ENCODE results near the gene MDH2. TPM values are rescaled to one million over a fixed set of nuclear protein-coding genes. Genes with fewer than 3 reads are reported as not detected.
A peak's percentile ranks its signal among the peaks of the same experiment; 100 is the strongest.
"Not testable (repeated sequence)": the region's sequence is repeated elsewhere in the genome, so short reads cannot be mapped to it uniquely, and the experiment has no call there.

Gene MDH2
- total RNA-seq, 4 donors from 2014 or later, result 91.3 to 181 (median 105) TPM

DNA sequence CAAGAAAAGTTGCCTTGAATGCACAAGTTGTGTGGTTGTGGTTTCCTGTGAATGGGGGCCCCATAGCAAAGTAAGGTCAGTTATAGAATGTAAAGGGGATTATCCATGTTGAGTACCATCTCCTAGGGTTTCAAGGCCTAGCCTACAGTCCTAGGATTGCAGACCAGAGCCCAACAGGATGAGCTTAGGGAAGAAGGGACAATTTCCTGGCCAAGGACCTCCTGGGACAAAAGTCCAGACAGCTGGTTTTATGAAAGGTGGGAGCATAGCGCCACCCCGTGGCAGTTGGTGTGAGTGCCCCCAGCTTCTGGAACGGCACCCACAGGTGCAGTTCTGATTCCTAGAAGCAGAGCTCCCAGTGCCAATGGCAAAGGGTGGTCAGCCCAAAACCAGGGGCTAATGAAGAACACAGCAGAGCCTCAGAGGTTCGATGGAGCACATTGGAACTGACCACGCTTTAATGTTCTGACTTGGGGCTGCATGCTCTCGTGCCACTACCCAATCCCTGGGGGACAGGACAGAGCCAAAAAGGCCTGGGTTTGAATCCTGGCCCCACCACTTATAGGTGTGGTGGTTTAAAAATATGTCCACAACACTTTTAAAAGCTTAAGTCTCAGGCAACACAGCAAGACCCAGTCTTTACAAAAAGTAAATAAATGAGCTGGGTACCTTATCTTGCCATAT is 27.7 kb upstream of the MDH2 start:
- no peaks in the 10 kb centered on the region for H3K9me3 ChIP-seq
- intact Hi-C loops (cut with DNase I), result loop anchor here (2.0 kb wide), 1 partner anchor 153 kb away; no protein-coding TSS in a partner anchor
- WGBS, result 43% methylated on average over 6 of the region's 6 CpGs
- H3K27me3 ChIP-seq, result no peaks in the 10 kb centered on the region
- H3K36me3 ChIP-seq, result peaks cover 7 to 28% (median 10%) of the 10 kb centered on the region in 4 donors
- no peak for DNase-seq (ENCODE audit: extremely low spot score)
- peak in 1 of 2 donors; percentile 40 for TF ChIP-seq POLR2AphosphoS5 (IDR thresholded peaks at IDR 0.05)
- TF ChIP-seq, protein P1, sequence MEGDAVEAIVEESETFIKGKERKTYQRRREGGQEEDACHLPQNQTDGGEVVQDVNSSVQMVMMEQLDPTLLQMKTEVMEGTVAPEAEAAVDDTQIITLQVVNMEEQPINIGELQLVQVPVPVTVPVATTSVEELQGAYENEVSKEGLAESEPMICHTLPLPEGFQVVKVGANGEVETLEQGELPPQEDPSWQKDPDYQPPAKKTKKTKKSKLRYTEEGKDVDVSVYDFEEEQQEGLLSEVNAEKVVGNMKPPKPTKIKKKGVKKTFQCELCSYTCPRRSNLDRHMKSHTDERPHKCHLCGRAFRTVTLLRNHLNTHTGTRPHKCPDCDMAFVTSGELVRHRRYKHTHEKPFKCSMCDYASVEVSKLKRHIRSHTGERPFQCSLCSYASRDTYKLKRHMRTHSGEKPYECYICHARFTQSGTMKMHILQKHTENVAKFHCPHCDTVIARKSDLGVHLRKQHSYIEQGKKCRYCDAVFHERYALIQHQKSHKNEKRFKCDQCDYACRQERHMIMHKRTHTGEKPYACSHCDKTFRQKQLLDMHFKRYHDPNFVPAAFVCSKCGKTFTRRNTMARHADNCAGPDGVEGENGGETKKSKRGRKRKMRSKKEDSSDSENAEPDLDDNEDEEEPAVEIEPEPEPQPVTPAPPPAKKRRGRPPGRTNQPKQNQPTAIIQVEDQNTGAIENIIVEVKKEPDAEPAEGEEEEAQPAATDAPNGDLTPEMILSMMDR (IDR thresholded peaks at IDR 0.05), result peak; percentile 86 to 88 (median 87)
- no peak for TF ChIP-seq POLR2A (IDR thresholded peaks at IDR 0.05; ENCODE audit: low read depth)
- TF ChIP-seq EP300 (IDR thresholded peaks at IDR 0.05), result no peak
- H3K27ac ChIP-seq (replicated peaks in 1 of 4), result no peak overlapping the region
- no peak overlapping the region for H3K4me3 ChIP-seq
- H3K4me1 ChIP-seq, result peaks cover 0 to 12% (median 3%) of the 10 kb centered on the region in 4 donors

DNA sequence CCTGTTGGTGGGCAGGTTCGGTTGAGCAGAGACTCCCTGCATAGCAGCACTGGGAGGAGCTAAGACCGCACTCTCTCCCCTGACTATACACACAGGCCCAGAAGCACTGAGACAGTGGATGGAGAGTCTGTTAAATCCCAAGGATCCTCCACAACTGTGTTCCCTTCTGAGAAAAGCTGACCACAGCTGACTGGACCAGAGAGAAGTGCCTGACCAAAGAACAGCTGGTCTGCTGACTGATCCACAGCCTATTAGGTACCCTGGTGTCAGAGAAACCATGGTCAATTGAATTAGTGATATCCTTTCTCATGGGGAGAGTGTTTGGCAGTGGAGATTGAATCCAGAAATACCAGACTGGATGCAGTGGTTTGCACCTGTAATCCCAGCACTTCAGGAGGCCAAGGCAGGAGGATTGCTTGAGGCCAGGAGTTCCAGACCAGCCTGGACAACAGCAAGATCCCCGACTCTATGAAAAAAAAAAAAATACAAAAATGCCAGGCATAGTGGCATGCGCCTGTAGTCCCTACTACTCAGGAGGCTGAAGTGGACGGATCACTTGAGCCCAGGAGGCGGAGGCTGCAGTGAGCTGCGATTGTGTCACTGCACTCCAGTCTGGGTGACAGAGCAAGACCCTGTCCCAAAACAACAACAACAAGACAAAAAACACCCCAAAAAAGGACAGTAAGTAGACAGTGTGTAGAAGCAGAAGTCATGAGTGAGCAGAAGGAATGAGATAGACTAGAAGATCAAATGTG is 25.7 kb upstream of the MDH2 start:
- no peak overlapping the region for H3K4me3 ChIP-seq
- H3K9me3 ChIP-seq, result no peaks in the 10 kb centered on the region
- WGBS, result 96% methylated on average over 7 of the region's 7 CpGs
- H3K27me3 ChIP-seq, result no peaks in the 10 kb centered on the region
- H3K4me1 ChIP-seq, result peaks cover 0 to 12% (median 3%) of the 10 kb centered on the region in 4 donors
- intact Hi-C loops (cut with DNase I), result no loop called here
- no peak for DNase-seq (ENCODE audit: extremely low spot score)
- H3K27ac ChIP-seq (replicated peaks in 1 of 4), result no peak overlapping the region
- TF ChIP-seq POLR2A (IDR thresholded peaks at IDR 0.05; ENCODE audit: low read depth), result no peak
- no peak for TF ChIP-seq EP300 (IDR thresholded peaks at IDR 0.05)
- H3K36me3 ChIP-seq, result peaks cover 7 to 33% (median 10%) of the 10 kb centered on the region in 4 donors

DNA sequence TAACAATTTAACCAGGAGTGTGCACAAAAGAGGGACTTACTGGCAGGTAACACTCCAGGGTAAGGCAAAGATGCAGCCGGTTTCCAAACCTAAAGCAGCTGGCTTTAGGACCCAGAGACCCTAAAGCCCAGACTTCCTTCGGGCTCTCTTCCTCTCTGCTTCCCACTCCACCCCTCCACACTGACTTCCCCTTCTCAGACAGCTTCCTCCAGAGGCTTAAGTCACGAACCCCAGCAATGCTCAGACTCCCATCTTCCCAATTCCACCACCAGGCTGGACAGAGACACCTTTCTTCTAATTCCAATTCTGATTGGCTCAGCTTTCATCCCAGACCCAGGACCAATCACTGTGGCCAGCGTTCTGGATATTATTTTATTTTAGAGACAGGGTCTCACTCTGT is 24.9 kb upstream of the MDH2 start:
- no peak for TF ChIP-seq POLR2A (IDR thresholded peaks at IDR 0.05; ENCODE audit: low read depth)
- TF ChIP-seq EP300 (IDR thresholded peaks at IDR 0.05), result no peak
- TF ChIP-seq, protein P1 (IDR thresholded peaks at IDR 0.05), result no peak
- no peak for TF ChIP-seq POLR2AphosphoS5 (IDR thresholded peaks at IDR 0.05)
- intact Hi-C loops (cut with DNase I), result no loop called here
- Histone ChIP-seq H3K27ac (replicated peaks in 1 of 4) (no peak overlapping the region), H3K27me3 (no peaks in the 10 kb centered on the region), H3K36me3 (peaks cover 7 to 38% (median 13%) of the 10 kb centered on the region in 4 donors), H3K4me1 (peaks cover 0 to 12% (median 3%) of the 10 kb centered on the region in 4 donors), H3K4me3 (no peak overlapping the region), H3K9me3 (no peaks in the 10 kb centered on the region)
- DNase-seq (ENCODE audit: extremely low spot score), result no peak
- WGBS, result 42% methylated on average over 4 of the region's 4 CpGs

DNA sequence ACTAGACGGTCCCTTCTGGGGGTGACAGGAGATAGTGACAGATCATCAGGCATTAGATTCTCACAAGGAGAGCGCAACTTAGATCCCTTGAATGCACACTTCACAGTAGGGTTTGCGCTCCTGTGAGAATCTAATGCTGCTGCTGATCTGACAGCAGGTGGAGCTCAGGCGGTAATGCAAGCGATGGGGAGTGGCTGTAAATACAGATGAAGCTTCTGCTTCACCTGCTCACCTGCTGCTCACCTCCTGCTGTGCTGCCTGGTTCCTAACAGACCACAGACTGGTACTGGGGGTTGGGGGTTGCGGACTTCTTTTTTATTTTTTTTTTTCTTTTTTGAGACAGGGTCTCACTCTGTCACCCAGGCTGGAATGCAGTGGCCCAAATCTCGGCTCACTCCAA is 18.2 kb upstream of the MDH2 start:
- H3K27me3 ChIP-seq; H3K4me1 ChIP-seq; H3K27ac ChIP-seq (replicated peaks in 1 of 4); H3K4me3 ChIP-seq; intact Hi-C loops (cut with DNase I); DNase-seq (ENCODE audit: extremely low spot score); H3K9me3 ChIP-seq: not testable (repeated sequence)
- peaks cover 5 to 30% (median 12%) of the 10 kb centered on the region in 4 donors for H3K36me3 ChIP-seq
- 96% methylated on average over 7 of the region's 7 CpGs for WGBS

DNA sequence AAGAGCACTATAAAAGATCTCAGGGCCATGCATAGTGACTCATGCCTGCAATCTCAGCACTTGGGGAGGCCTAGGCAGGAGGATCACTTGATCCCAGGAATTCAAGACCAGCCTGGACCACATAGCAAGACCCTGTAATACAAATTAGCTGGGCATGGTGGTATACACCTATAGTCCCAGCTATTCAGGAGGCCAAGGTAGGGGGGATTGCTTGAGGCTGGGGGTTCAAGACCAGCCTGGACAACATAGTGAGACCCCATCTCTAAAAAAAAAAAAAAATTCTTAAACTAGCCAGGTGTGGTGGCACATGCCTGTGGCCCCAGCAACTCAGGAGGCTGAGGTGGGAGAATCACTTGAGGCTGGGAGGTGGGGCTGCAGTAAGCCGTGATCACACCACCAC is 15.9 kb upstream of the MDH2 start:
- Histone ChIP-seq H3K4me1 (peaks cover 0 to 1% (median under 1%) of the 10 kb centered on the region in 4 donors), H3K27ac (replicated peaks in 1 of 4) (no peak overlapping the region), H3K4me3 (no peak overlapping the region), H3K27me3 (no peaks in the 10 kb centered on the region), H3K36me3 (peaks cover 5 to 28% (median 12%) of the 10 kb centered on the region in 4 donors), H3K9me3 (no peaks in the 10 kb centered on the region)
- 100% methylated on average over 1 of the region's 1 CpG for WGBS
- TF ChIP-seq POLR2A (IDR thresholded peaks at IDR 0.05; ENCODE audit: low read depth), result no peak
- TF ChIP-seq EP300 (IDR thresholded peaks at IDR 0.05), result no peak
- no peak for TF ChIP-seq POLR2AphosphoS5 (IDR thresholded peaks at IDR 0.05)
- TF ChIP-seq, protein P1 (IDR thresholded peaks at IDR 0.05), result no peak
- no peak for DNase-seq (ENCODE audit: extremely low spot score)
- intact Hi-C loops (cut with DNase I), result no loop called here
